Smooth muscle cell (in vitro differentiated cells): Measurements from ENCODE around the gene HPCAL1. TPM values are rescaled to one million over a fixed set of nuclear protein-coding genes. Genes with fewer than 3 reads are reported as not detected.

Experiments used
- DNase-seq: peaks from one replicate; lab custom pipeline; 2025; ENCODE audit not compliant: unreplicated experiment; lab: John Stamatoyannopoulos, UW
- H2AFZ ChIP-seq: fragments of 200-600 bp; sonication (generic); 2 replicates; pipeline ENCODE4 v1.6.0; 2016; ENCODE audit warnings: antibody characterized with exemption, low read depth, mild to moderate bottlenecking
- H3F3A ChIP-seq: fragments of 200-600 bp; sonication (generic); 2 replicates; pipeline ENCODE4 v1.6.0; 2017; ENCODE audit warnings: antibody characterized with exemption, low read depth
- H3K27ac ChIP-seq: fragments of 200-600 bp; sonication (generic); 2 replicates; pipeline ENCODE4 v1.5.1; 2016; ENCODE audit warnings: low read depth, mild to moderate bottlenecking
- H3K27me3 ChIP-seq: fragments of 200-600 bp; sonication (generic); 2 replicates; pipeline ENCODE4 v1.6.1; 2016; ENCODE audit warnings: low read depth, mild to moderate bottlenecking
- H3K36me3 ChIP-seq: fragments of 200-600 bp; sonication (generic); 2 replicates; pipeline ENCODE4 v1.5.1; 2016; ENCODE audit warnings: low read depth
- H3K4me1 ChIP-seq: fragments of 200-600 bp; sonication (generic); 2 replicates; pipeline ENCODE4 v1.5.1; 2016; ENCODE audit warnings: low read depth
- H3K4me2 ChIP-seq: fragments of 200-600 bp; sonication (generic); 2 replicates; pipeline ENCODE4 v1.6.0; 2016; ENCODE audit warnings: mild to moderate bottlenecking
- H3K4me3 ChIP-seq: fragments of 200-600 bp; sonication (generic); 2 replicates; pipeline ENCODE4 v1.5.1; 2016; ENCODE audit warnings: mild to moderate bottlenecking
- H3K79me2 ChIP-seq: fragments of 200-600 bp; sonication (generic); 2 replicates; pipeline ENCODE4 v1.6.0; 2016; ENCODE audit warnings: low read depth, mild to moderate bottlenecking
- H3K9ac ChIP-seq: fragments of 200-600 bp; sonication (generic); 2 replicates; pipeline ENCODE4 v1.6.0; 2016; ENCODE audit warnings: low read depth
- H3K9me3 ChIP-seq: fragments of 200-600 bp; sonication (generic); replicated peaks from 2 replicates; pipeline ENCODE4 v1.5.1; 2016; ENCODE audit warnings: low read depth
- H4K20me1 ChIP-seq: fragments of 200-600 bp; sonication (generic); 2 replicates; pipeline ENCODE4 v1.6.0; 2016; ENCODE audit warnings: low read depth
- WGBS: methylation state at CpG from one replicate; pipeline ENCODE4 v1.1.7; 2016; ENCODE audit warnings: low lambda C conversion rate; 5-methylcytosine and 5-hydroxymethylcytosine counted together
- polyA plus RNA-seq: library from polyadenylated mRNA; unstranded; fragments of >200 nt; fragmentation: Nextera tagmentation; extraction: Ambion mirVana; gene quantifications from 2 replicates; pipeline ENCODE4 v1.2.1, GENCODE V29; 2016
- total RNA-seq: library from RNA; depleted of rRNA; stranded (reverse); fragments of >200 nt; gene quantifications from 2 replicates; pipeline ENCODE4 v1.2.3, GENCODE V29; 2014
- TF ChIP-seq, protein P1 (sequence below): fragments of 200-600 bp; sonication (generic); IDR thresholded peaks from 2 replicates; pipeline ENCODE4 v1.5.1; 2017; ENCODE audit warnings: borderline replicate concordance, mild to moderate bottlenecking, antibody characterized with exemption; ENCODE audit not compliant: insufficient read depth, poor library complexity, severe bottlenecking

The HPCAL1 gene
- total and polyA plus RNA-seq, 2 experiments from 2014 or later: 11.7 to 15.8 TPM

GRCh38 chr2:10377052-10377746, 74.5 kb downstream of the HPCAL1 start:
- TF ChIP-seq, protein P1, sequence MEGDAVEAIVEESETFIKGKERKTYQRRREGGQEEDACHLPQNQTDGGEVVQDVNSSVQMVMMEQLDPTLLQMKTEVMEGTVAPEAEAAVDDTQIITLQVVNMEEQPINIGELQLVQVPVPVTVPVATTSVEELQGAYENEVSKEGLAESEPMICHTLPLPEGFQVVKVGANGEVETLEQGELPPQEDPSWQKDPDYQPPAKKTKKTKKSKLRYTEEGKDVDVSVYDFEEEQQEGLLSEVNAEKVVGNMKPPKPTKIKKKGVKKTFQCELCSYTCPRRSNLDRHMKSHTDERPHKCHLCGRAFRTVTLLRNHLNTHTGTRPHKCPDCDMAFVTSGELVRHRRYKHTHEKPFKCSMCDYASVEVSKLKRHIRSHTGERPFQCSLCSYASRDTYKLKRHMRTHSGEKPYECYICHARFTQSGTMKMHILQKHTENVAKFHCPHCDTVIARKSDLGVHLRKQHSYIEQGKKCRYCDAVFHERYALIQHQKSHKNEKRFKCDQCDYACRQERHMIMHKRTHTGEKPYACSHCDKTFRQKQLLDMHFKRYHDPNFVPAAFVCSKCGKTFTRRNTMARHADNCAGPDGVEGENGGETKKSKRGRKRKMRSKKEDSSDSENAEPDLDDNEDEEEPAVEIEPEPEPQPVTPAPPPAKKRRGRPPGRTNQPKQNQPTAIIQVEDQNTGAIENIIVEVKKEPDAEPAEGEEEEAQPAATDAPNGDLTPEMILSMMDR: no peak
- H3K4me3 ChIP-seq: no peak overlapping the region
- H3K9ac ChIP-seq: no peak overlapping the region
- H3K4me1 ChIP-seq: peaks cover 3% of the 10 kb centered on the region
- H3K36me3 ChIP-seq: no peaks in the 10 kb centered on the region
- no peak overlapping the region for H3K27ac ChIP-seq
- H3K9me3 ChIP-seq: no peaks in the 10 kb centered on the region
- WGBS: 90% methylated on average over 21 of the region's 21 CpGs
- no peak for DNase-seq
- H3F3A ChIP-seq: no peaks in the 10 kb centered on the region
- H2AFZ ChIP-seq: no peak overlapping the region
- no peak overlapping the region for H3K4me2 ChIP-seq
- peaks cover 13% of the 10 kb centered on the region for H4K20me1 ChIP-seq
- no peaks in the 10 kb centered on the region for H3K27me3 ChIP-seq
- no peaks in the 10 kb centered on the region for H3K79me2 ChIP-seq

GRCh38 chr2:10377747-10378085, 75.0 kb downstream of the HPCAL1 start:
- Histone ChIP-seq H3K27ac (no peak overlapping the region), H3K27me3 (no peaks in the 10 kb centered on the region), H3F3A (no peaks in the 10 kb centered on the region), H3K9me3 (no peaks in the 10 kb centered on the region), H3K9ac (no peak overlapping the region), H3K4me3 (no peak overlapping the region), H4K20me1 (peaks cover 13% of the 10 kb centered on the region), H2AFZ (no peak overlapping the region), H3K4me1 (peaks cover 6% of the 10 kb centered on the region), H3K79me2 (no peaks in the 10 kb centered on the region), H3K36me3 (no peaks in the 10 kb centered on the region), H3K4me2 (no peak overlapping the region)
- WGBS: 96% methylated on average over 10 of the region's 12 CpGs
- no peak for DNase-seq
- TF ChIP-seq, protein P1: no peak

GRCh38 chr2:10378189-10378588, 75.5 kb downstream of the HPCAL1 start:
- H3F3A ChIP-seq: no peaks in the 10 kb centered on the region
- H4K20me1 ChIP-seq: peaks cover 14% of the 10 kb centered on the region
- peaks cover 7% of the 10 kb centered on the region for H3K4me1 ChIP-seq
- no peak overlapping the region for H2AFZ ChIP-seq
- H3K4me2 ChIP-seq: no peak overlapping the region
- DNase-seq: no peak
- no peaks in the 10 kb centered on the region for H3K9me3 ChIP-seq
- H3K27ac ChIP-seq: no peak overlapping the region
- no peaks in the 10 kb centered on the region for H3K79me2 ChIP-seq
- TF ChIP-seq, protein P1: no peak
- 82% methylated on average over 7 of the region's 7 CpGs for WGBS
- no peak overlapping the region for H3K9ac ChIP-seq
- no peaks in the 10 kb centered on the region for H3K36me3 ChIP-seq
- H3K4me3 ChIP-seq: no peak overlapping the region
- H3K27me3 ChIP-seq: no peaks in the 10 kb centered on the region
